Testis (tissue), 2 donors: ENCODE measurements around the gene TENT4B.

Experiments
- CTCF ChIP-seq, 3 experiments: fragments of 450-650 bp in 2 of 3; fragments of 200-600 bp in 1 of 3; sonication (generic) in 1 of 3; IDR thresholded peaks; one replicate each; pipeline ENCODE4 v1.5.1; 2016 to 2019; ENCODE audit warnings: antibody characterized with exemption in 3 of 3, mild to moderate bottlenecking in 2 of 3, moderate library complexity in 1 of 3
- POLR2A ChIP-seq: fragments of 450-650 bp; IDR thresholded peaks from one replicate; pipeline ENCODE4 v1.6.1; 2017; ENCODE audit warnings: antibody characterized with exemption, mild to moderate bottlenecking, moderate library complexity

- TF ChIP-seq CTCF (IDR thresholded peaks at IDR 0.05) (no peak), POLR2A (no peak)
These were observed 19.3 kb downstream of the TENT4B start for GRCh38 chr16:50172195-50172922.
